NCI-H510A treated with DMSO at 0.1 percent for 48 hours (cell line): Measurements from ENCODE around the gene SPP2.
A peak's percentile ranks its signal among the peaks of the same experiment; 100 is the strongest.

ENCODE experiments used
- DNase-seq: peaks from one replicate; lab custom pipeline; 2025; lab: John Stamatoyannopoulos, UW

Gene SPP2

GRCh38 chr2:234092344-234092743 lies 41.8 kb downstream of the SPP2 start:
- DNase-seq = no peak

GRCh38 chr2:234095301-234095700 lies 44.8 kb downstream of the SPP2 start:
- no peak for DNase-seq

- DNase-seq = no peak
These were observed 45.7 kb downstream of the SPP2 start for GRCh38 chr2:234096164-234096563.

GRCh38 chr2:234098681-234099080 lies 48.2 kb downstream of the SPP2 start:
- peak; percentile 3 for DNase-seq

GRCh38 chr2:234099266-234099665 lies 48.8 kb downstream of the SPP2 start:
- DNase-seq = no peak

GRCh38 chr2:234100686-234101085 lies 50.2 kb downstream of the SPP2 start:
- DNase-seq = no peak

- peak; percentile 1 for DNase-seq
These were observed 51.6 kb downstream of the SPP2 start for GRCh38 chr2:234102112-234102511.

- no peak for DNase-seq
These were observed 57.4 kb downstream of the SPP2 start for GRCh38 chr2:234107861-234108260.

GRCh38 chr2:234109321-234109720 lies 58.8 kb downstream of the SPP2 start:
- DNase-seq = no peak

- DNase-seq = no peak
These were observed 59.7 kb downstream of the SPP2 start for GRCh38 chr2:234110219-234110618.

GRCh38 chr2:234111523-234111922 lies 61.0 kb downstream of the SPP2 start:
- DNase-seq = no peak

- DNase-seq = no peak
These were observed 65.5 kb downstream of the SPP2 start for GRCh38 chr2:234116010-234116409.

- DNase-seq = no peak
These were observed 71.5 kb downstream of the SPP2 start for GRCh38 chr2:234121999-234122398.

GRCh38 chr2:234125451-234126145 lies 75.1 kb downstream of the SPP2 start:
- no peak for DNase-seq

- DNase-seq = no peak
These were observed 75.6 kb downstream of the SPP2 start for GRCh38 chr2:234126146-234126470.
